ENCODE data around the gene CDRT4.

CDRT4 gene

DNA sequence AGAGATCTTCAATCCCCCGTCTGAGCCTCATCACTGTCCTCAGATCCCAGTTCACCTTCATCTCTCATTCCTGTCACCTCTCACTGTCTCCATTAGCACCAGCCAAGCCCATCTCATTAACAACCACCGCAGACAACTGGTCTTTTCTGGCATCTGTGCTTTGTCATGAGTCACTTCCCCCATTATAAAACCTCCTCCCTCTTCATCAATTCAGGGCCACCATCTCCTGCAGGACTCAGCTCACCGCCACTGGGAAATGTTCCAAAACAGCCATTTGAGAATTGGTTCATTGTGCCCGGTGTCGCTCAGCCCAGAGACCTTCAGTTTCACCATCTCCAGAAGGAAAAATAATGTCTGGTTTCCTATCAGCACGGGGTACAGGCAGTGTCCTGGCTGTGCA lies 69.1 kb downstream of the CDRT4 start:
- TF ChIP-seq CTCF (conservative IDR thresholded peaks at IDR 0.05; ENCODE audit: low read length): no peak
- H3K4me3 ChIP-seq (ENCODE audit: low read length): no peak overlapping the region
- peak; percentile 76 for DNase-seq (ENCODE audit: low read depth)

- TF ChIP-seq CTCF (conservative IDR thresholded peaks at IDR 0.05; ENCODE audit: low read length): no peak
- H3K4me3 ChIP-seq (ENCODE audit: low read length): no peak overlapping the region
- DNase-seq (ENCODE audit: low read depth): no peak
These were observed 69.8 kb downstream of the CDRT4 start for GRCh38 chr17:15397620-15398019.

- no peak overlapping the region for H3K4me3 ChIP-seq (ENCODE audit: low read length)
- no peak for TF ChIP-seq CTCF (conservative IDR thresholded peaks at IDR 0.05; ENCODE audit: low read length)
- no peak for DNase-seq (ENCODE audit: low read depth)
These were observed 72.3 kb downstream of the CDRT4 start for GRCh38 chr17:15395091-15395490.

GRCh38 chr17:15393414-15393813 lies 74.0 kb downstream of the CDRT4 start:
- no peak for DNase-seq (ENCODE audit: low read depth)
- H3K4me3 ChIP-seq (ENCODE audit: low read length): no peak overlapping the region
- TF ChIP-seq CTCF (conservative IDR thresholded peaks at IDR 0.05; ENCODE audit: low read length): no peak

DNA sequence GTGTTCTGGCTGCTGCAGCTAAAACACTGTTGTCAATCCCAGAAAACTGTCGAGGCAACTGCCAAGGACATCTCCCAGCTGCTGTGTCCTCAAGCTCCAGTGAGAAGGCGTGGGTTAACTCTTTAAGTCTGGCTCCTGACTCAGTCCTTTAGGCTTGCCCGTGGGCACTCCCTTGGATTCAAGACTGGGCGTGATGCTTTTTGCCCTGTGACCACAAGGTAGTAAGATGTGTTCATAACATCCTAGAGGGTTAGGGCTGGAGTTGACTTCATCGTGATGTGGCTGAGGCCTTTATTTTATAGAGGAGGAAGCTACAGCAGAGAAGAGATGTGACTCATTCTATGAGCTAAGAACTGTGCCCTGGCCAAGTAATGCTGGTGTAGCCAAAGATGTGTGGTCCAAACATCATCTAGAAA lies 75.1 kb downstream of the CDRT4 start:
- H3K4me3 ChIP-seq (ENCODE audit: low read length): no peak overlapping the region
- no peak for TF ChIP-seq CTCF (conservative IDR thresholded peaks at IDR 0.05; ENCODE audit: low read length)
- peak; percentile 77 for DNase-seq (ENCODE audit: low read depth)

DNA sequence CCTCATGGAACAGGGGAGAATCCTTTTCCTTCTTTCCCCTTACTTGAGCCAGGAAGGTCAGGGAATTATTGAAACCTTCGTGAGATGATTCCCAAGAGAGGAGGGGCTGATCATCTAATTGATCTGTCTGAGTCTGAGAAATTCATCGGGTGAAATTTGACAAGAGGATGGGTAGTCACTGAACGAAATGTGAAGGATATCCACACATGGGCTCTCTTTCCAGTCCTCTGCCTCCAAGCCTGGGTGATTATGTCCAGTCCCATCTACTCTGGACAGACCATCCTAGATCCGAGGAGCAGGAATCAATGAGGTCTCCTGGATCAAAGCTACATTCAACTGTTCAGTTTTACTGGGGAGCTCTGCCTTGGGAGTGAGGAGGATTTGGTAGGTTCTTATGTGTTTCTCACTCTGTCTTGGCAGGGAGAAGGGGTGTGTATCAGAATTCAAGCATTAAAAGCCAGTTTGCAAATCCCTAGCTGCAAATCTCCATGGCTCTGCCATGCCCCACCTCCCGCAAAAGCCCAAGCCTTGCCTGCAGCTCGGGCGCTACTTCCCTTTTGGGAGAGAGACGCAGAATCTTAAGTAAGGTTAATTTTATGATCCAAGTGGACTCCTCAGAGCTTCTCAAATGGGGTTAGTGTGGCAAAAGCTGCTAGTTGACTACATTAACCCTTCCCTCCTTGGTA lies 78.9 kb downstream of the CDRT4 start:
- DNase-seq (ENCODE audit: low read depth): no peak
- TF ChIP-seq CTCF (conservative IDR thresholded peaks at IDR 0.05; ENCODE audit: low read length): no peak
- no peak overlapping the region for H3K4me3 ChIP-seq (ENCODE audit: low read length)

GRCh38 chr17:15386083-15386482 lies 81.3 kb downstream of the CDRT4 start:
- H3K4me3 ChIP-seq (ENCODE audit: low read length): no peak overlapping the region
- no peak for DNase-seq (ENCODE audit: low read depth)
- no peak for TF ChIP-seq CTCF (conservative IDR thresholded peaks at IDR 0.05; ENCODE audit: low read length)
